CD1c-positive myeloid dendritic cell (primary cell): ENCODE results near the gene CARD18.

ENCODE experiments used
- DNase-seq: peaks from one replicate; pipeline ENCODE4 v3.0.0-alpha.2; 2016; ENCODE audit errors: extremely low spot score

The CARD18 gene

DNA sequence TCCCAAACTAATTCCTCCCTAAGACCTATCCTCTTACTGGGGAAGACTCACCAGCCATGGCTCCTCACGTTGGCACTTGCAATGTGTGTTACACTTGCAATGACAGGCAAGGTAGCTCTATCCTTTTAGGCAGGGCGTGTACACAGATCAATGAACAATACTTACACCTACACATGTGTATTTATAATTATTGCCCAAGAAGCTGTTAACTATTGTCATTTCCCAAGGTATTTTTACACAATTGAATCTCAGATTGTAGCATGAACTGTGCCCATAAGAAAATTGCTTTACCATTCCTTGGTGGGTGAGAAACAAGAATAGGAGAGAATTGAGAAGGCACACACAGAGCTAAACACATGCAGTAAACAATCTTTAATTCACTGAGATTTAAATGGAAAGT, at the start of gene CARD18:
Gene CARD18, minus strand, starts transcription at position 101 of the 400 bp plus-strand sequence. Its CDS starts 43 bp downstream, at position 58.
- DNase-seq: no peak

GRCh38 chr11:105183987-105184386, 44.4 kb upstream of the CARD18 start:
- no peak for DNase-seq

GRCh38 chr11:105183426-105183825, 43.9 kb upstream of the CARD18 start:
- no peak for DNase-seq

GRCh38 chr11:105181521-105181920, 42.0 kb upstream of the CARD18 start:
- peak; percentile 84 for DNase-seq

DNA sequence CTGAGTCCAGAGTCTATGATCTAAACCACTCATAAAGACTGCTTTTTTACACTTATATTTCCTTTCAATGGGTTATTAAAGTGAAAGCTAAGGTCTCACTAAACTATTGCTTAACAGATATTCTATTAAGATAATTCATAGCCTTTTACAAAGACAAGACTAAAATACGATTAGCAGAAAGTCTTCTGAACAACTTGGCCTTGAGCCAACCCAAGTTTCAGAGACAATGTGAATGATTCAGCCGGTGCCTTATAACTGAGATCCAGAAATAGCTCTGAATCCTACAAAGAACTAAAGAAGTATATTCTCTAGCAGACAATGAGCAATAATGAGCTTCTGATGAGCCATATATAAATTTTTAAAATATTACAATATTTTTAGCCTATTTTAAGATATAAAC, 41.5 kb upstream of the CARD18 start:
- DNase-seq: peak; percentile 74

DNA sequence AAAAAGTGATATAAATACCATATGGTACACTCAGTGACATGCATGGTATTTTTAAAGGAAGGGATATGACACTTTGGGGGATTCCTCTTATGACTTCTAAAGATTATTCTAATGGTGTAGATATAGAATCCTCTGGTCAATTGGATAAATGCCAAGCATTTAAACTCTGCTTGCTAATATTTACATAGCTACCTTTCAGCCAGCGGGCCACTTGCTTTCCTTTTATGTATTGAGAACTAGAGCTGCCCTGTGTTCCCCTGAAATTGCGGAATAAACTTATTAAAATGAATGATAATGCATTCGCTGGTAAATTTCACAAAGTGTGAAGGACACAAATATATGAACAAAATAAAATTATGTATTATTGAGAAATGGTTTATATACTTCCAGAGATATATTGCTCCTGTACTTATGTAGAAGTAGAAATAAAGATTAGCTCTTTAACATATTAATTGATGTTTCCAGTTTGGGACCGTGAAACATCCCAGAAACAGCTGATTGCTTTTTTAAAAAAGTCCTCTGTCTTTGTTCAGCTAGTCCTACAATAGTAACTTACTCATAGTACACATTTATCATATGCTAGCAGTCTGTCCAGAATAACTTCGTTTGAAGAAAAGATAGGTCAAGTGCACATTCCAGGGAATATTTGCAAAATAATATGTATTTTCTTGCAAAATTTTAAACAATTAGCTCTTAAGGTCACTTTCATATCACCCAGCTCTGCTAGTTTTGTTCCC, 40.1 kb upstream of the CARD18 start:
- DNase-seq: no peak

GRCh38 chr11:105177658-105178057, 38.1 kb upstream of the CARD18 start:
- DNase-seq: no peak

DNA sequence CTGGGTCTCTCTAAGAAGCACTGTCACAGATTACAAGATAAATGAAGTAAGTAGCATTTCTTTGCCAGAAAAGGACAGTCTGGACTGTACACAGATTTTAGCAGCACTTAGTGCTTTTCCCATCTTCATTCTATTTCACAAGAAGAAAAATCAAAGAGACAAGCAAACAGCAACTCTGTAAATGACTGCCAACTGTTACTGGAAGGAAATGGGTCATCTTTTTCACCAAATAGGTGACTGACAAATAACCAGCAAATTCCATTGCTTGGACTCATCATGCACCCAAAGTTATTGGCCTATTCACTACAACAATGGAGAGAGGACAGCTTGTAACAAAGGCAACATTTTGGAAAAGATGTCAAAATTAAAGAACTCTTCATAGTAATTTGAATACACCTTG, 28.9 kb upstream of the CARD18 start:
- no peak for DNase-seq

DNA sequence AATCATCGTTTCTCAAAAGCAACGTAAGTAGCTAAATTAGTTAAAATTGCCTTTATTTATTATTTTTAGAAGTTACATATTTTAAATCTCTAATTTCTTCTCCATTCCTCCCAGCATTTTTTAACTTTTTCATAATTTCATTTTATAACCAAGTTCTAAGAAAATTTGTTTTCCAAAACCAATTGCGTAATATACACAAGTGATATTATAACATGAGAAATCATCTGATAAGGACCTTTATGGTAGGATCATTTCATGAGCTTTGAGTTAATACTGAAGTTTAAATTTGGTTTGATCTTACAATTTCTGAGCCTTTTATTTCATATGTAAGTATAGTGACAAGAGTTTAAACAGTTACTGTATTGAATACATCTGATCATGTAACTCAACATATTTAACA, 27.7 kb upstream of the CARD18 start:
- no peak for DNase-seq

GRCh38 chr11:105164208-105164607, 24.6 kb upstream of the CARD18 start:
- DNase-seq: no peak

GRCh38 chr11:105162506-105162905, 22.9 kb upstream of the CARD18 start:
- DNase-seq: peak; percentile 17

DNA sequence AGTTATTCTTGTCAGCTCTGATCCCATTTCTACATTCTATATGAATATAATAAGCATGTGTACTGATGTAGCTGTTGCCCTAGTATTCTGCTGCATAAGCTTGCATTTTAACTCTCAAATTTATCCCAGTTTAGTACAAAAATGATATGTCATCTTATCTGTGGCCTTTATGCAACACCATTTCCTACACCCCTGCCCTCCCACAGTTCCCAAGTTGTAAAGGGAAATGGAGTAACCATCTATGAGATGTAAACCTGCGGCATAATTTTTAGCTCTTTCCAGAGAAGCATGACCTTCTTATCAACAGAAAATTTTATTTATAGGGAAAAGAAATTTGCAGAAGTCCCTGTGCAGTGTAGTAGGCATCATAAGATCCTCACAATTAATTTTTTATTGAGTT, 18.9 kb upstream of the CARD18 start:
- peak; percentile 30 for DNase-seq

GRCh38 chr11:105156720-105157119, 17.2 kb upstream of the CARD18 start:
- DNase-seq: no peak

DNA sequence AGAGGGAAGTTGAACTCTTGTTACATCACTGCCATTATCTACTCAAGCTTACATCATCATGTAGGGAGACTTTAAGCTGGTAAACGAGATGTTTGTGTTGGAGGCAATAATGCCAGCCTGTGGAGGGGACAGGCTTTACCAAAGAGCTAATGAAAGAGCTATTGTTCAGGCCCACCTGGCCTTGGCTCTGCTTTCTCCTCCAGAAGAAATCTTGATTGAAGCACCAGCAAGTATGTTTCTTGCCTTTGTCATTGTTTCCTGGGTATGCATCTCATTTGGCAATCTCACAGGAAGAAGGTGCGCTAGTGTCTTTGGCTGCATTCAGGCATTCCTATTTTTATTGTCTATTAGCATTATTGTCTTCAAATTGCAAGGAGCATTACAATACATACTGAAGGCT, 16.7 kb upstream of the CARD18 start:
- no peak for DNase-seq

DNA sequence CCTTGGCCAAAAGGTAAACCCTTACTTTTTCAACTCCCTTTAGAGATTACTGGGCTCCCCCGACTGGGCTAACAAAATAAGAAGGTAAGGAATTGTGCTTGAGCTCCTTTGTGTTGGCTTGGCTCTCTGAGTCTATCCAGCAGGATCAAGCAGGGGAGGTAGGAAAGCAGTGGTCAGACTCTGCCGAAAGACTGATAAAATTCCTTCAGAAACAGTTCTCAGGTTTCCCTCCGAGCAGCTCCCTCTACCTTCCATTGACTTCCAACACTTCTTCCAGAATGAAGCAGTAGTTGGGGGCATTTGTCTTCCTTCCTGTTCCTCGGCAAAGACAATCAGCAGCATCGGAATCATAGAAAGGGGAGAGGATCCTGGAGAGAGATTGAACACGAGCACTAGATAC, 16.1 kb upstream of the CARD18 start:
- DNase-seq: no peak

GRCh38 chr11:105153392-105153791, 13.8 kb upstream of the CARD18 start:
- DNase-seq: no peak

- DNase-seq: peak; percentile 13
Observed at GRCh38 chr11:105152560-105152959, 13.0 kb upstream of the CARD18 start.

- no peak for DNase-seq
Observed at GRCh38 chr11:105152021-105152512, 12.5 kb upstream of the CARD18 start.

DNA sequence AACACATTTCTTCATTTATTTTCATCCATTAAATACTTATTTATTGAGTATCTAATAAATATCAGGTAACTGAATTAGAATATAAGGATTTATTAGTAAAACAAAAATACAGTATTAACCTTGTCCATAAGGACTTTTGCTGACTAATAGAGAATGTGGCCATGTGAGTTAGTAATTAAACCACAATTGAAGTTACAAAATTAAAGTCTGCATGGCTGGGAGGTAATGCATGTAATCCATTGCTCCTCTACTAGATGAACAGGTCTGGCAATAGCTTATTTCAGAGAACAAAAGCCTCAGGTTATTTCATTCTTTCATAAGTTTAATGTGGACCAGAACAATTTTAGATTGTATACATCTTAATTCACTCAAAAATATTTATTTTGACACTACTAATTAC, 9.9 kb upstream of the CARD18 start:
- DNase-seq: no peak

DNA sequence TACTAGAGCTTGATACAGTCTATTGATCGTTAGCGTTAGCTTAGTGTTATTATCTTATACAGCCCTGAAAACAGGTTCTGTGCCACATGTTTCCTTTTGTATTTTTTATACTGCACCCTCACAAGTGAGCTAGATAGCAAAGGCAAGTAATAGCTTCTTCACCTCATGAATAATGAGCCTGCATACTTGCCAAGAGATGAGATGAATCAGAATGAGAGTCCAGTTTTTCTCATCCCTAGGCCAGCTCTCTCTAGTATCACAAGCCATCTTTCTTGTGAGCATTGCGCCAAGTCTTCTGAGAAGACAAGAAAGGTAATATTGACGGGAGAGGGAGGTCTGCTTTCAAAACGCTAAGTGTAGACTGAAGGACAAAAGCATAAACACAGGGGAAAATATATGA, 8.7 kb upstream of the CARD18 start:
- DNase-seq: no peak

- DNase-seq: no peak
Observed at GRCh38 chr11:105144887-105145286, 5.3 kb upstream of the CARD18 start.

DNA sequence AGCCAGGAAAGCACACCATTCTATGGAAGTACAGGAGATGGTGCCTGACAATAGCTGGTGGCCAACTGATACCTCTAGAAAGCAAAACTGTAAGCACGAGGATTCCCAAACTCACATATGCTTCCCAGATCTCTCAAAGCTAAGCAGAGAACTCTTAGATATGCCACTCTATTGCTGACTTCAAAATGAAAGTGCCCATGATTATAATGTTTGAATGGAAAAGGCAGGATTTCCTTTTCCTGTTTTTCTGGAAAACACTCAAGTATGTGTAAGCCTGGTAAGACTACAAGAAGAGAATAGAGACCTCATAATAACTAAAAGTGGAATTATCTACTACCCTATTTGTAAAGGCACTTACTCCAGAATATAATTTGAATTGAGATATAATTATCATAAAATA, 2.6 kb upstream of the CARD18 start:
- no peak for DNase-seq

- no peak for DNase-seq
Observed at GRCh38 chr11:105137286-105137685, 2.3 kb downstream of the CARD18 start.

DNA sequence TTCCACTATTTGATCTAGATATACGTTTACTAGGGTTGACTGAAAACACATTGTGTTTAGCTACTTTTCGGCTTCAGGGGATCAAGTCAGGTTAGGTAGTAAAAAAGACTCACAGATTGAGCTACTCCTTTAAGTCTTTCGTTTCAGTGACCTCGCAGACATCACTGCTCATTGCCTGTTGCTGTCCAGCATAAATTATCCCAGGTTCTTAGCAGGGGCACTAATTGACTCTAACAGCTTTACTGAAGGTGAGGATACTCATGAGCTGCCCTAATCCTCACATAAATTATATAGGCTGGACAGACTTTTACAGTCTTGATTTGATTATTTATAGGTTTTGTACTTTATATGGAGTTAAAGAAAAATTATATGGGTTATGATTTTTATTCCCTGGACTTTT, 3.7 kb downstream of the CARD18 start:
- no peak for DNase-seq
